ENCODE results near the gene MFAP3.

- TF ChIP-seq CTCF (IDR thresholded peaks at IDR 0.05) (no peak), POLR2AphosphoS5 (IDR thresholded peaks at IDR 0.05) (no peak)
These were observed 50.0 kb downstream of the MFAP3 start for GRCh38 chr5:154088801-154089200.

Data from upper lobe of left lung (tissue), 4 donors.